SK-N-SH (cell line): ENCODE data around the gene ZNF613. TPM values are rescaled to one million over a fixed set of nuclear protein-coding genes. Genes with fewer than 3 reads are reported as not detected.

ENCODE experiments used
- CTCF ChIA-PET: fragments of 300-600, 350-600 bp; formaldehyde crosslinking; extraction: SDS; loops from one replicate; lab custom pipeline; 2021; lab: Yijun Ruan, JAX
- POLR2A ChIA-PET: fragments of 350-600 bp; sonication (Branson Sonifier 250); formaldehyde crosslinking; extraction: SDS; loops from one replicate; lab custom pipeline; 2020; ENCODE audit warnings: antibody characterized with exemption, inconsistent platforms; lab: Yijun Ruan, JAX
- DNase-seq: peaks from one replicate; pipeline ENCODE4 v3.0.0; 2012
- H2AFZ ChIP-seq: fragments of 200-600 bp; sonication (generic); 2 replicates; pipeline ENCODE4 v1.8.1; 2016; ENCODE audit warnings: antibody characterized with exemption, mild to moderate bottlenecking, low read depth
- H3F3A ChIP-seq: fragments of 200-600 bp; sonication (generic); replicated peaks from 2 replicates; pipeline ENCODE3; 2016; ENCODE audit warnings: antibody characterized with exemption, mild to moderate bottlenecking; ENCODE audit not compliant: insufficient read depth
- H3K27ac ChIP-seq, 2 experiments: fragments of 200-500 bp in 1 of 2; fragments of 200-600 bp in 1 of 2; sonication (Bioruptor generic) in 1 of 2; sonication (generic), shearing (Covaris generic) in 1 of 2; 2 replicates each; pipeline versions ENCODE4 v1.5.1 to v1.6.1; 2014 to 2016; ENCODE audit warnings: low read depth in 2 of 2, inconsistent platforms in 1 of 2, low read length in 1 of 2, mild to moderate bottlenecking in 1 of 2, mixed read lengths in 1 of 2
- H3K27me3 ChIP-seq: fragments of 200-600 bp; sonication (generic), shearing (Covaris generic); 2 replicates; pipeline ENCODE4 v1.6.1; 2016; ENCODE audit warnings: mixed run types; ENCODE audit not compliant: insufficient read depth
- H3K36me3 ChIP-seq, 2 experiments: fragments of 200-500 bp in 1 of 2; fragments of 200-600 bp in 1 of 2; sonication (Bioruptor generic) in 1 of 2; sonication (generic) in 1 of 2; replicated peaks in 1 of 2; 2 replicates each; pipeline versions ENCODE3 to v1.5.1; 2014 to 2016; ENCODE audit warnings: low read length in 1 of 2, mild to moderate bottlenecking in 1 of 2; ENCODE audit not compliant: insufficient read depth in 2 of 2, control insufficient read depth in 1 of 2
- H3K4me1 ChIP-seq, 2 experiments: fragments of 200-500 bp in 1 of 2; fragments of 200-600 bp in 1 of 2; sonication (Bioruptor generic) in 1 of 2; sonication (generic), shearing (Covaris generic) in 1 of 2; 2 replicates each; pipeline versions ENCODE4 v1.5.1 to v1.6.1; 2014 to 2016; ENCODE audit warnings: low read depth in 1 of 2, low read length in 1 of 2, mixed run types in 1 of 2; ENCODE audit not compliant: insufficient read depth in 2 of 2, control insufficient read depth in 1 of 2
- H3K4me2 ChIP-seq: fragments of 200-600 bp; sonication (generic), shearing (Covaris generic); 2 replicates; pipeline ENCODE4 v1.6.1; 2017; ENCODE audit warnings: mixed run types
- H3K4me3 ChIP-seq, 2 experiments: fragments of 200-500 bp in 1 of 2; fragments of 200-600 bp in 1 of 2; sonication (Bioruptor generic) in 1 of 2; sonication (generic), shearing (Covaris generic) in 1 of 2; 2 replicates each; pipeline versions ENCODE4 v1.5.1 to v1.8.1; 2014 to 2016; ENCODE audit warnings: low read depth in 2 of 2, inconsistent platforms in 1 of 2, low read length in 1 of 2, mild to moderate bottlenecking in 1 of 2, mixed read lengths in 1 of 2, moderate library complexity in 1 of 2
- H3K79me2 ChIP-seq: fragments of 200-600 bp; sonication (generic); 2 replicates; pipeline ENCODE4 v1.8.1; 2017; ENCODE audit warnings: mild to moderate bottlenecking; ENCODE audit not compliant: insufficient read depth
- H3K9ac ChIP-seq: fragments of 200-600 bp; sonication (generic); 2 replicates; pipeline ENCODE4 v1.6.1; 2017; ENCODE audit warnings: mixed run types
- H3K9me2 ChIP-seq: fragments of 200-600 bp; sonication (generic); 2 replicates; pipeline ENCODE4 v1.6.1; 2017; ENCODE audit warnings: mixed run types
- H3K9me3 ChIP-seq: fragments of 200-600 bp; sonication (generic); 2 replicates; pipeline ENCODE4 v1.6.1; 2017; ENCODE audit warnings: mixed run types, mild to moderate bottlenecking, moderate library complexity
- H4K20me1 ChIP-seq: fragments of 200-600 bp; sonication (generic); 2 replicates; pipeline ENCODE4 v1.6.1; 2017; ENCODE audit warnings: mild to moderate bottlenecking, mixed run types; ENCODE audit not compliant: insufficient read depth
- ELF1 ChIP-seq: IDR thresholded peaks from 2 replicates; pipeline ENCODE4 v1.4.0; 2012
- EZH2phosphoT487 ChIP-seq: fragments of 200-600 bp; sonication (generic); IDR thresholded peaks from 2 replicates; pipeline ENCODE4 v1.6.1; 2017; ENCODE audit warnings: low read depth, mixed run types, mild to moderate bottlenecking, antibody characterized with exemption, moderate library complexity, borderline replicate concordance
- FOXM1 ChIP-seq: IDR thresholded peaks from 2 replicates; pipeline ENCODE4 v1.4.0; 2012; ENCODE audit warnings: low read depth, mild to moderate bottlenecking
- MEF2A ChIP-seq: IDR thresholded peaks from 2 replicates; pipeline ENCODE4 v1.4.0; 2012; ENCODE audit warnings: low read depth, borderline replicate concordance
- MXI1 ChIP-seq: IDR thresholded peaks from 2 replicates; pipeline ENCODE4 v1.6.1; 2012; ENCODE audit warnings: mild to moderate bottlenecking, low read depth, low read length, improper control_type of control experiment
- RCOR1 ChIP-seq: fragments of 150-350 bp; IDR thresholded peaks from 2 replicates; pipeline ENCODE4 v1.6.1; 2017; ENCODE audit warnings: antibody characterized with exemption, low read length
- RFX5 ChIP-seq: IDR thresholded peaks from 2 replicates; pipeline ENCODE4 v1.6.1; 2012; ENCODE audit warnings: mild to moderate bottlenecking, improper control_type of control experiment, low read length
- SMC3 ChIP-seq: IDR thresholded peaks from 2 replicates; pipeline ENCODE4 v1.6.1; 2012; ENCODE audit warnings: low read depth, low read length, improper control_type of control experiment
- TAF1 ChIP-seq: IDR thresholded peaks from 2 replicates; pipeline ENCODE4 v1.6.1; 2012; ENCODE audit warnings: low read depth, mild to moderate bottlenecking, low read length, moderate library complexity, borderline replicate concordance
- TEAD4 ChIP-seq: IDR thresholded peaks from 2 replicates; pipeline ENCODE4 v1.4.0; 2012; ENCODE audit warnings: mild to moderate bottlenecking, borderline replicate concordance; ENCODE audit not compliant: insufficient read depth
- YY1 ChIP-seq: IDR thresholded peaks from 2 replicates; pipeline ENCODE4 v1.4.0; 2012; ENCODE audit warnings: low read depth, mild to moderate bottlenecking
- WGBS: methylation state at CpG from one replicate; pipeline ENCODE4 v1.1.6; 2017; ENCODE audit warnings: low lambda C conversion rate; 5-methylcytosine and 5-hydroxymethylcytosine counted together
- polyA plus RNA-seq, 3 experiments: library from polyadenylated mRNA; depleted of rRNA; stranded (reverse); fragments of >200 nt; gene quantifications; 2 replicates each; pipeline ENCODE4 v1.2.3, GENCODE V29; 2012
- TF ChIP-seq, protein P1 (sequence below): fragments of 150-350 bp; IDR thresholded peaks from 2 replicates; pipeline ENCODE4 v1.6.1; 2016; ENCODE audit warnings: mild to moderate bottlenecking, low read depth, low read length

Gene ZNF613
- polyA plus RNA-seq, 1 of the 3 experiments (the other 2 are of a cell fraction): 2.2 TPM

DNA sequence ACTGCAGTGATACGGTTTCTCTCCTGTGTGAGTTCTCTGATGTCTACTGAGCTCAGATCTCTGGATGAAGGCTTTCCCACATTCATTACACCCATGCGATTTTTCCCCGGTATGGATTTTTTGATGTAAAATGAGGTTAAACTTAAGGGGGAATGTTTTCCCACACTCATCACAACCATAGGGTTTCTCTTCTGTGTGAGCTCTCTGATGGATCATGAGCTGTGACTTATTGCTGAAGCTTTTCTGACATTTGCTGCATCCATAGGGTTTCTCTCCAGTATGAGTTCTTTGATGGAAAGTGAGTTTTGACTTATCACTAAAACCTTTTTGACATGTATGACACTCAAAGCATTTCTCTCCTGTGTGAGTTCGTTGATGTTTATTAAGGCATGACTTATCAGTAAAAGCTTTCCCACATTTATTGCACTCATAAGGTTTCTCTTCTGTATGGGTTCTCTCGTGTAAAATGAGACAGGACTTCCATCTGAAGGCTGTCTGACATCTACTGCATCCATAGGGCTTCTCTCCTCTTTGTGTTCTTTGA, 11.9 kb upstream of the ZNF613 start:
- no peaks in the 10 kb centered on the region for H3F3A ChIP-seq
- no peaks in the 10 kb centered on the region for H4K20me1 ChIP-seq
- ChIA-PET POLR2A (no interaction called here), CTCF (no interaction called here)
- TF ChIP-seq MEF2A (no peak), YY1 (no peak), RFX5 (no peak), EZH2phosphoT487 (no peak)
- TF ChIP-seq, protein P1, sequence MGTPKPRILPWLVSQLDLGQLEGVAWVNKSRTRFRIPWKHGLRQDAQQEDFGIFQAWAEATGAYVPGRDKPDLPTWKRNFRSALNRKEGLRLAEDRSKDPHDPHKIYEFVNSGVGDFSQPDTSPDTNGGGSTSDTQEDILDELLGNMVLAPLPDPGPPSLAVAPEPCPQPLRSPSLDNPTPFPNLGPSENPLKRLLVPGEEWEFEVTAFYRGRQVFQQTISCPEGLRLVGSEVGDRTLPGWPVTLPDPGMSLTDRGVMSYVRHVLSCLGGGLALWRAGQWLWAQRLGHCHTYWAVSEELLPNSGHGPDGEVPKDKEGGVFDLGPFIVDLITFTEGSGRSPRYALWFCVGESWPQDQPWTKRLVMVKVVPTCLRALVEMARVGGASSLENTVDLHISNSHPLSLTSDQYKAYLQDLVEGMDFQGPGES: no peak
- H3K9me2 ChIP-seq: no peaks in the 10 kb centered on the region
- no peak overlapping the region for H3K4me2 ChIP-seq
- H3K4me1 ChIP-seq: no peaks in the 10 kb centered on the region
- no peak overlapping the region for H3K4me3 ChIP-seq
- no peaks in the 10 kb centered on the region for H3K27me3 ChIP-seq
- H3K36me3 ChIP-seq: no peaks in the 10 kb centered on the region
- WGBS: 23% methylated on average over 5 of the region's 5 CpGs
- no peak overlapping the region for H3K27ac ChIP-seq
- no peak overlapping the region for H2AFZ ChIP-seq
- no peaks in the 10 kb centered on the region for H3K79me2 ChIP-seq
- H3K9me3 ChIP-seq: peaks cover 15% of the 10 kb centered on the region; the same call in 1 of the 2 replicates
- DNase-seq: no peak
- no peak overlapping the region for H3K9ac ChIP-seq

DNA sequence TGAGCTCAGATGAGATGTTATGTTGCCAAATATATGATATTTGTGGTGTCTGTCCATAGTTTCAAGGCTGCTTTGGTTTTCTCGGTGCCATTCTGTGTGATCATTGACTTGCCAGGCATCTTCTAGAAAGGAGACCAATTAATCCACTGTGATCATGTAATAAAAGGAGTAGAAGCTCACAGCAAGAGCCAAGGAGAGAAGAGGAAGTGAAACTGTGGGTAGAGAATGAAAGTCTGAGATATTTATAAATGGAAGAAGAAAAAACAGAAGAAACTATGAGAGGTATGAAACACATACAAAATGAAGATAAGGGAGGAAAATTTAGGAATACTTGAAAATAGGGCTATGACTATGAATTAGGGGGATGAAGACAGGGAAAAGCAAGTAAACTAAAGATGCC, 11.1 kb upstream of the ZNF613 start:
- no peak for DNase-seq
- Histone ChIP-seq H3K9me2 (no peaks in the 10 kb centered on the region), H3K9me3 (peaks cover 20% of the 10 kb centered on the region; the same call in 1 of the 2 replicates), H3K27me3 (no peaks in the 10 kb centered on the region), H4K20me1 (no peaks in the 10 kb centered on the region), H3K27ac (no peak overlapping the region), H2AFZ (no peak overlapping the region), H3F3A (no peaks in the 10 kb centered on the region), H3K36me3 (no peaks in the 10 kb centered on the region), H3K79me2 (no peaks in the 10 kb centered on the region), H3K4me2 (no peak overlapping the region), H3K4me3 (no peak overlapping the region), H3K9ac (no peak overlapping the region), H3K4me1 (no peaks in the 10 kb centered on the region)
- ChIA-PET CTCF (no interaction called here), POLR2A (no interaction called here)
- TF ChIP-seq YY1 (no peak), MXI1 (no peak), ELF1 (no peak)
- TF ChIP-seq, protein P1: no peak
- whole genome bisulfite sequencing: 0% methylated on average over 1 of the region's 1 CpG

GRCh38 chr19:51919606-51920005, 7.7 kb upstream of the ZNF613 start:
- Histone ChIP-seq H4K20me1 (no peaks in the 10 kb centered on the region), H3K27me3 (no peaks in the 10 kb centered on the region), H3K27ac (no peak overlapping the region), H3K9me2 (no peaks in the 10 kb centered on the region), H3K79me2 (no peaks in the 10 kb centered on the region), H3K4me1 (no peaks in the 10 kb centered on the region), H3F3A (no peaks in the 10 kb centered on the region), H2AFZ (no peak overlapping the region), H3K9me3 (peaks cover 30% of the 10 kb centered on the region; the same call in 1 of the 2 replicates), H3K4me3 (no peak overlapping the region), H3K36me3 (no peaks in the 10 kb centered on the region)
- ChIA-PET POLR2A (no interaction called here), CTCF (no interaction called here)
- DNase-seq: no peak
- WGBS: 6% methylated on average over 2 of the region's 3 CpGs
- TF ChIP-seq TAF1: no peak
- no peak for TF ChIP-seq TEAD4
- no peak for TF ChIP-seq FOXM1
- no peak for TF ChIP-seq SMC3
- TF ChIP-seq RCOR1: no peak
- TF ChIP-seq, all 33 proteins: peak for 0
- no peak overlapping the region for H3K9ac ChIP-seq
- no peak overlapping the region for H3K4me2 ChIP-seq
